GM23248 (cell line): ENCODE measurements around the gene KAZALD1. TPM values are rescaled to one million over a fixed set of nuclear protein-coding genes. Genes with fewer than 3 reads are reported as not detected.

Source experiments
- DNase-seq: peaks from one replicate; pipeline ENCODE4 v3.0.0-alpha.2; 2015
- H2AFZ ChIP-seq: fragments of 200-600 bp; sonication (generic); 2 replicates; pipeline ENCODE4 v1.6.1; 2016; ENCODE audit warnings: antibody characterized with exemption
- H3F3A ChIP-seq: fragments of 200-600 bp; sonication (generic); 2 replicates; pipeline ENCODE4 v1.6.1; 2016; ENCODE audit warnings: mild to moderate bottlenecking, antibody characterized with exemption, mixed run types; ENCODE audit not compliant: insufficient read depth
- H3K27ac ChIP-seq: fragments of 200-600 bp; sonication (generic); 2 replicates; pipeline ENCODE4 v1.5.1; 2016; ENCODE audit warnings: mild to moderate bottlenecking
- H3K27me3 ChIP-seq: fragments of 200-600 bp; sonication (generic); replicated peaks from 2 replicates; pipeline ENCODE4 v1.6.1; 2016; ENCODE audit warnings: mild to moderate bottlenecking; ENCODE audit not compliant: insufficient read depth
- H3K36me3 ChIP-seq: fragments of 200-600 bp; sonication (generic); 2 replicates; pipeline ENCODE4 v1.6.1; 2016; ENCODE audit warnings: low read depth, mild to moderate bottlenecking
- H3K4me1 ChIP-seq: fragments of 200-600 bp; sonication (generic); 2 replicates; pipeline ENCODE4 v1.6.1; 2016; ENCODE audit warnings: mild to moderate bottlenecking; ENCODE audit not compliant: insufficient read depth
- H3K4me2 ChIP-seq: fragments of 200-600 bp; sonication (generic); one replicate; pipeline ENCODE4 v1.6.1; 2016; ENCODE audit warnings: mild to moderate bottlenecking; ENCODE audit not compliant: unreplicated experiment
- H3K4me3 ChIP-seq: fragments of 200-600 bp; sonication (generic); 2 replicates; pipeline ENCODE4 v1.5.1; 2016; ENCODE audit warnings: mild to moderate bottlenecking
- H3K79me2 ChIP-seq: fragments of 200-600 bp; sonication (generic); 2 replicates; pipeline ENCODE4 v1.6.1; 2016; ENCODE audit warnings: mild to moderate bottlenecking; ENCODE audit not compliant: insufficient read depth
- H3K9ac ChIP-seq: fragments of 200-600 bp; sonication (generic); 2 replicates; pipeline ENCODE4 v1.6.1; 2016; ENCODE audit warnings: mild to moderate bottlenecking
- H3K9me2 ChIP-seq: fragments of 200-600 bp; sonication (generic); 2 replicates; pipeline ENCODE4 v1.6.1; 2016; ENCODE audit warnings: mixed run types, mild to moderate bottlenecking, moderate library complexity; ENCODE audit not compliant: insufficient read depth
- H3K9me3 ChIP-seq: fragments of 200-600 bp; sonication (generic); one replicate; pipeline ENCODE4 v1.6.1; 2017; ENCODE audit warnings: low read depth
- H4K20me1 ChIP-seq: fragments of 200-600 bp; sonication (generic); 2 replicates; pipeline ENCODE4 v1.6.0; 2016; ENCODE audit not compliant: insufficient read depth
- EZH2 ChIP-seq: fragments of 200-600 bp; sonication (generic); IDR thresholded peaks from 2 replicates; pipeline ENCODE4 v1.6.1; 2018; ENCODE audit warnings: antibody characterized with exemption, mild to moderate bottlenecking; ENCODE audit not compliant: insufficient read depth, poor library complexity, severe bottlenecking
- EZH2phosphoT487 ChIP-seq: fragments of 200-600 bp; sonication (generic); IDR thresholded peaks from 2 replicates; pipeline ENCODE4 v1.6.1; 2018; ENCODE audit warnings: antibody characterized with exemption, moderate library complexity, mild to moderate bottlenecking, low read depth; ENCODE audit not compliant: insufficient read depth
- WGBS, 2 experiments: methylation state at CpG; one replicate each; pipeline ENCODE4 v1.1.6; 2015 to 2017; ENCODE audit warnings: low lambda C conversion rate in 2 of 2, low coverage in 1 of 2; ENCODE audit errors: missing lambda C conversion rate in 2 of 2; 5-methylcytosine and 5-hydroxymethylcytosine counted together
- in situ Hi-C: fragments of 300-500 bp; cut with MboI; formaldehyde crosslinking; loops from 2 replicates; pipeline ENCODE4 v1.15.0; 2020
- polyA plus RNA-seq: library from polyadenylated mRNA; unstranded; fragments of >200 nt; fragmentation: Nextera tagmentation; extraction: Ambion mirVana; gene quantifications from 2 replicates; pipeline ENCODE4 v1.2.1, GENCODE V29; 2016
- total RNA-seq: library from RNA; depleted of rRNA; stranded (reverse); fragments of >200 nt; shearing (Covaris generic); gene quantifications from 2 replicates; pipeline ENCODE4 v1.2.3, GENCODE V29; 2014

The KAZALD1 gene
- total and polyA plus RNA-seq, 2 experiments from 2014 or later: 34.4 to 62.6 TPM

- H3K4me2 ChIP-seq: no peak overlapping the region
- in situ Hi-C loops: no loop called here
- DNase-seq: no peak
- H3K27me3 ChIP-seq: peaks cover 50% of the 10 kb centered on the region
- no peaks in the 10 kb centered on the region for H3K36me3 ChIP-seq
- H4K20me1 ChIP-seq: no peaks in the 10 kb centered on the region
- 3 to 6% methylated on average over 2 to 6 of the region's 6 CpGs for WGBS, 2 experiments
- no peaks in the 10 kb centered on the region for H3F3A ChIP-seq
- H3K4me1 ChIP-seq: no peaks in the 10 kb centered on the region
- no peak overlapping the region for H3K27ac ChIP-seq
- no peak overlapping the region for H3K4me3 ChIP-seq
- no peaks in the 10 kb centered on the region for H3K9me2 ChIP-seq
- H2AFZ ChIP-seq: no peak overlapping the region
- no peak overlapping the region for H3K9ac ChIP-seq
- no peaks in the 10 kb centered on the region for H3K9me3 ChIP-seq
- H3K79me2 ChIP-seq: no peaks in the 10 kb centered on the region
- TF ChIP-seq EZH2phosphoT487: no peak
- no peak for TF ChIP-seq EZH2
Measured at GRCh38 chr10:101110856-101111523, 49.2 kb downstream of the KAZALD1 start.

GRCh38 chr10:101111547-101111946 is 49.8 kb downstream of the KAZALD1 start:
- Histone ChIP-seq H3K79me2 (no peaks in the 10 kb centered on the region), H3K4me3 (no peak overlapping the region), H3K4me1 (no peaks in the 10 kb centered on the region), H3F3A (no peaks in the 10 kb centered on the region), H3K9me3 (no peaks in the 10 kb centered on the region), H3K4me2 (no peak overlapping the region), H3K36me3 (no peaks in the 10 kb centered on the region), H2AFZ (no peak overlapping the region), H3K9ac (no peak overlapping the region), H3K27me3 (peaks cover 56% of the 10 kb centered on the region), H3K9me2 (no peaks in the 10 kb centered on the region), H4K20me1 (no peaks in the 10 kb centered on the region), H3K27ac (no peak overlapping the region)
- 46 to 48% methylated on average over 8 of the region's 8 CpGs for WGBS, 2 experiments
- TF ChIP-seq EZH2phosphoT487 (no peak), EZH2 (no peak)
- in situ Hi-C loops: no loop called here
- DNase-seq: no peak

GRCh38 chr10:101112799-101113594 is 51.2 kb downstream of the KAZALD1 start:
- H3K79me2 ChIP-seq: no peaks in the 10 kb centered on the region
- no peaks in the 10 kb centered on the region for H3F3A ChIP-seq
- H3K4me2 ChIP-seq: no peak overlapping the region
- H3K4me3 ChIP-seq: no peak overlapping the region
- no peak overlapping the region for H3K9ac ChIP-seq
- no peaks in the 10 kb centered on the region for H3K4me1 ChIP-seq
- H3K36me3 ChIP-seq: no peaks in the 10 kb centered on the region
- H3K9me3 ChIP-seq: no peaks in the 10 kb centered on the region
- WGBS, 2 experiments: 10 to 11% methylated on average over 12 of the region's 12 CpGs
- H3K9me2 ChIP-seq: no peaks in the 10 kb centered on the region
- H3K27me3 ChIP-seq: peaks cover 67% of the 10 kb centered on the region
- no peak overlapping the region for H2AFZ ChIP-seq
- in situ Hi-C loops: no loop called here
- no peak for DNase-seq
- TF ChIP-seq EZH2 (no peak), EZH2phosphoT487 (no peak)
- no peaks in the 10 kb centered on the region for H4K20me1 ChIP-seq
- H3K27ac ChIP-seq: no peak overlapping the region

GRCh38 chr10:101113890-101114403 is 52.2 kb downstream of the KAZALD1 start:
- H2AFZ ChIP-seq: no peak overlapping the region
- no peaks in the 10 kb centered on the region for H4K20me1 ChIP-seq
- H3K9me3 ChIP-seq: no peaks in the 10 kb centered on the region
- in situ Hi-C loops: no loop called here
- peaks cover 67% of the 10 kb centered on the region for H3K27me3 ChIP-seq
- H3K79me2 ChIP-seq: no peaks in the 10 kb centered on the region
- H3F3A ChIP-seq: no peaks in the 10 kb centered on the region
- no peak overlapping the region for H3K9ac ChIP-seq
- WGBS, 2 experiments: 33 to 38% methylated on average over 2 of the region's 2 CpGs
- DNase-seq: no peak
- no peak overlapping the region for H3K4me2 ChIP-seq
- no peak for TF ChIP-seq EZH2
- no peak for TF ChIP-seq EZH2phosphoT487
- no peaks in the 10 kb centered on the region for H3K9me2 ChIP-seq
- no peaks in the 10 kb centered on the region for H3K4me1 ChIP-seq
- H3K27ac ChIP-seq: no peak overlapping the region
- no peaks in the 10 kb centered on the region for H3K36me3 ChIP-seq
- H3K4me3 ChIP-seq: no peak overlapping the region
